HT-29 (cell line): ENCODE measurements around the gene GNAT3. TPM values are rescaled to one million over a fixed set of nuclear protein-coding genes. Genes with fewer than 3 reads are reported as not detected.
A peak's percentile ranks its signal among the peaks of the same experiment; 100 is the strongest.

Experiments used
- DNase-seq: peaks from one replicate; pipeline ENCODE4 v3.0.0-alpha.2; 2015; ENCODE audit warnings: low spot score
- total RNA-seq: library from RNA; depleted of rRNA; stranded (reverse); fragments of >200 nt; shearing (Covaris generic); gene quantifications from 2 replicates; pipeline ENCODE4 v1.2.3, GENCODE V29; 2014; rRNA removed

The GNAT3 gene
- total RNA-seq, 1 experiment from 2014 or later: not detected

- DNase-seq: peak; percentile 30
These were observed 91.0 kb downstream of the GNAT3 start for GRCh38 chr7:80420876-80421275.

GRCh38 chr7:80417211-80417793 lies 94.6 kb downstream of the GNAT3 start:
- no peak for DNase-seq

GRCh38 chr7:80415522-80415921 lies 96.3 kb downstream of the GNAT3 start:
- no peak for DNase-seq

GRCh38 chr7:80415114-80415513 lies 96.8 kb downstream of the GNAT3 start:
- DNase-seq: no peak

GRCh38 chr7:80414331-80414730 lies 97.5 kb downstream of the GNAT3 start:
- DNase-seq: no peak

- DNase-seq: no peak
These were observed 98.4 kb downstream of the GNAT3 start for GRCh38 chr7:80413383-80413945.

- no peak for DNase-seq
These were observed 99.0 kb downstream of the GNAT3 start for GRCh38 chr7:80412842-80413241.

GRCh38 chr7:80411621-80412020 lies 100.2 kb downstream of the GNAT3 start:
- no peak for DNase-seq

GRCh38 chr7:80410081-80410480 lies 101.8 kb downstream of the GNAT3 start:
- no peak for DNase-seq

Other genes starting within 250 kb of the GNAT3 start
- gene CD36, start 126.6 kb upstream of the GNAT3 start, total RNA-seq: not detected in 2 replicates